Endothelial cell of umbilical vein (primary cell): ENCODE measurements around the gene TRMT2B. TPM values are rescaled to one million over a fixed set of nuclear protein-coding genes. Genes with fewer than 3 reads are reported as not detected.
A peak's percentile ranks its signal among the peaks of the same experiment; 100 is the strongest.

Source experiments
- BruUV-seq: library from RNA; stranded (reverse); fragments of 400-500 nt; replicated peaks from 2 replicates; lab custom pipeline; 2021; lab: Mats Ljungman, UMichigan
- CTCF ChIA-PET: fragments of 300-600, 350-600 bp; sonication (Branson Sonifier 250); formaldehyde crosslinking; loops from one replicate; lab custom pipeline; 2021; ENCODE audit warnings: antibody characterized with exemption, inconsistent platforms; lab: Charles Lee
- POLR2A ChIA-PET: fragments of 300-600, 350-600 bp; sonication (Branson Sonifier 250); formaldehyde crosslinking; loops from one replicate; lab custom pipeline; 2021; ENCODE audit warnings: antibody characterized with exemption, inconsistent platforms; lab: Charles Lee
- DNase-seq: peaks from one replicate; pipeline ENCODE4 v3.0.0-alpha.2; 2011; ENCODE audit warnings: low read depth, low spot score
- FAIRE-seq: peaks from 2 replicates; lab custom pipeline; 2011; peaks lifted over from hg19 to GRCh38; lab: Jason Lieb, UNC
- H2AFZ ChIP-seq: 2 replicates; pipeline ENCODE4 v1.6.0; 2012; ENCODE audit warnings: low read depth, low read length, control low read depth, inconsistent platforms
- H3K27ac ChIP-seq: 2 replicates; pipeline ENCODE4 v1.5.1; 2011; ENCODE audit warnings: low read depth, mild to moderate bottlenecking, control low read depth, low read length, moderate library complexity; ENCODE audit not compliant: insufficient read depth
- H3K27me3 ChIP-seq, 2 experiments: 2 replicates each; pipeline versions ENCODE4 v1.6.0 to v1.6.1; 2011; ENCODE audit warnings: low read length in 2 of 2, mixed read lengths in 1 of 2; ENCODE audit not compliant: control insufficient read depth in 2 of 2, insufficient read depth in 2 of 2
- H3K36me3 ChIP-seq, 2 experiments: 2 replicates in 1 of 2; 3 replicates in 1 of 2; pipeline ENCODE4 v1.5.1; 2011; ENCODE audit warnings: low read length in 2 of 2, mild to moderate bottlenecking in 1 of 2, moderate library complexity in 1 of 2; ENCODE audit not compliant: control insufficient read depth in 2 of 2, insufficient read depth in 2 of 2; ENCODE audit errors: extremely low read depth in 1 of 2
- H3K4me1 ChIP-seq: 3 replicates; pipeline ENCODE4 v1.5.1; 2011; ENCODE audit warnings: mild to moderate bottlenecking, low read length; ENCODE audit not compliant: control insufficient read depth, insufficient read depth; ENCODE audit errors: extremely low read depth
- H3K4me2 ChIP-seq: 2 replicates; pipeline ENCODE4 v1.6.1; 2011; ENCODE audit warnings: low read length, control low read depth, mixed read lengths; ENCODE audit not compliant: insufficient read depth
- H3K4me3 ChIP-seq, 3 experiments: fragments of 200-600 bp in 1 of 3; sonication (generic), shearing (Covaris generic) in 1 of 3; replicated peaks in 1 of 3; 2 replicates each; pipeline ENCODE4 v1.5.1; 2011 to 2016; ENCODE audit warnings: control low read depth in 3 of 3, low read length in 3 of 3, mild to moderate bottlenecking in 2 of 3, inconsistent platforms in 1 of 3, low read depth in 1 of 3, moderate library complexity in 1 of 3; ENCODE audit not compliant: insufficient read depth in 1 of 3
- H3K79me2 ChIP-seq: 2 replicates; pipeline ENCODE4 v1.6.0; 2012; ENCODE audit warnings: low read length, inconsistent platforms; ENCODE audit not compliant: control insufficient read depth, insufficient read depth
- H3K9ac ChIP-seq: replicated peaks from 2 replicates; pipeline ENCODE3; 2011; ENCODE audit warnings: low read length, control low read depth; ENCODE audit not compliant: insufficient read depth; ENCODE audit errors: extremely low read depth
- H3K9me1 ChIP-seq: replicated peaks from 3 replicates; pipeline ENCODE4 v1.6.0; 2011; ENCODE audit warnings: mild to moderate bottlenecking, low read length; ENCODE audit not compliant: control insufficient read depth, insufficient read depth; ENCODE audit errors: extremely low read depth
- H3K9me3 ChIP-seq: replicated peaks from 2 replicates; pipeline ENCODE4 v1.5.1; 2012; ENCODE audit warnings: low read length, inconsistent platforms; ENCODE audit not compliant: control insufficient read depth, insufficient read depth
- H4K20me1 ChIP-seq: replicated peaks from 2 replicates; pipeline ENCODE3; 2011; ENCODE audit warnings: mild to moderate bottlenecking, low read length; ENCODE audit not compliant: control insufficient read depth, insufficient read depth; ENCODE audit errors: extremely low read depth
- EZH2 ChIP-seq: IDR thresholded peaks from 2 replicates; pipeline ENCODE4 v1.6.1; 2012; ENCODE audit warnings: borderline replicate concordance, low read depth, mild to moderate bottlenecking, moderate library complexity, low read length, inconsistent platforms; ENCODE audit not compliant: severe bottlenecking
- FOS ChIP-seq: IDR thresholded peaks from 2 replicates; pipeline ENCODE4 v1.6.1; 2011; ENCODE audit warnings: mild to moderate bottlenecking, low read length, moderate library complexity, borderline replicate concordance; ENCODE audit not compliant: insufficient read depth
- GATA2 ChIP-seq: IDR thresholded peaks from 2 replicates; pipeline ENCODE4 v1.7.0; 2011; ENCODE audit warnings: low read depth, mild to moderate bottlenecking, moderate library complexity, mixed read lengths, low read length; ENCODE audit not compliant: insufficient read length, insufficient read depth
- JUN ChIP-seq: IDR thresholded peaks from 2 replicates; pipeline ENCODE4 v1.6.1; 2011; ENCODE audit warnings: borderline replicate concordance, low read depth; ENCODE audit not compliant: insufficient read length, insufficient read depth
- MYC ChIP-seq: IDR thresholded peaks from one replicate; pipeline ENCODE4 v1.6.1; 2011; ENCODE audit warnings: mild to moderate bottlenecking, low read depth, low read length
- POLR2A ChIP-seq: IDR thresholded peaks from 2 replicates; pipeline ENCODE4 v1.6.1; 2012; ENCODE audit warnings: low read depth, mild to moderate bottlenecking, control low read depth, low read length
- POLR2AphosphoS5 ChIP-seq: IDR thresholded peaks from 2 replicates; pipeline ENCODE4 v1.6.1; 2012; ENCODE audit warnings: low read depth, mild to moderate bottlenecking, control low read depth, low read length, moderate library complexity; ENCODE audit not compliant: insufficient read depth
- dilution Hi-C: fragments of 300-500 bp; cut with MboI; formaldehyde crosslinking; loops from one replicate; pipeline ENCODE4 v1.15.0; 2019; ENCODE audit warnings: low sequenced_read_pairs; ENCODE audit not compliant: extremely low pct_ligation_motif_present
- intact Hi-C: fragments of 100-400 bp; cut with micrococcal nuclease; formaldehyde crosslinking; loops from one replicate; pipeline ENCODE4 v1.10.0; 2022
- polyA plus RNA-seq, 4 experiments: library from polyadenylated mRNA; depleted of rRNA in 3 of 4; stranded (reverse) in 3 of 4; unstranded in 1 of 4; fragments of >200 nt; gene quantifications; 2 replicates each; pipeline versions ENCODE4 v1.2.1 to v1.2.3, GENCODE V29; 2011 to 2012; ENCODE audit warnings: missing spikeins in 1 of 4
- total RNA-seq: library from RNA; stranded (reverse); gene quantifications from 2 replicates; pipeline ENCODE4 v1.2.3, GENCODE V29; 2021
- TF ChIP-seq, protein P1 (sequence below): IDR thresholded peaks from 2 replicates; pipeline ENCODE4 v1.6.1; 2011; ENCODE audit not compliant: insufficient read depth, insufficient read length
- TF ChIP-seq, protein P2 (sequence below), 2 donors: IDR thresholded peaks; 1 replicate in 1 of 2; 2 replicates in 1 of 2; pipeline ENCODE4 v1.5.1; 2011; ENCODE audit warnings: low read length in 2 of 2, mild to moderate bottlenecking in 2 of 2, moderate library complexity in 2 of 2, control low read depth in 1 of 2, inconsistent platforms in 1 of 2, low read depth in 1 of 2; ENCODE audit not compliant: insufficient read depth in 1 of 2; ENCODE audit errors: extremely low read depth in 1 of 2

Gene TRMT2B
- total and polyA plus RNA-seq, 2 donors (not counting 3 experiments of a cell fraction or from before 2014, with no cell fraction given) = 18.3 to 21.3 TPM

DNA sequence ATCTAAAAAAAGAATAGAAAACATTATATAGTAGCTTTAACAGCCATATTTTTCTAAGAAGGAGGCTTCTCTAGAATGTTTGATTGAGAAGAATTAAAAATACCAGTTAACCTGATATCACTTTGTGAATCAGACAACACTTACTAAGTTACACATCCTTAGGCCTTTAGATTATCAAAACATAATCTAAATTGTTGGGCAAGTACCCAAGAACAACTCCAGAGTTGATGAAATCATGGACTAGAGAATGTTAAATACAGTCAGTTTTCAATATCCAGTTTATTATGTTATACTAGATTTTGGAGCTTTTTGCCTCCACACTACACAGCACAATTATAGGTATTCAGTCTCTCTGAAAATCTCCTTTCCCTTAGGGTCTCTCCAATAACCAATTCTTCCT, 42.8 kb downstream of the TRMT2B start:
- no TSS peak for BruUV-seq

More for the DNA sequence above, 42.8 kb downstream of the TRMT2B start:
- Histone ChIP-seq H3K9ac (no peak overlapping the region), H3K9me1 (no peaks in the 10 kb centered on the region), H3K36me3 (no peaks in the 10 kb centered on the region), H3K27ac (no peak overlapping the region), H3K27me3 (no peaks in the 10 kb centered on the region), H3K4me3 (no peak overlapping the region), H3K4me2 (no peak overlapping the region), H3K9me3 (no peaks in the 10 kb centered on the region), H3K79me2 (no peaks in the 10 kb centered on the region), H2AFZ (no peak overlapping the region), H3K4me1 (peaks cover 7% of the 10 kb centered on the region), H4K20me1 (no peaks in the 10 kb centered on the region)
- ChIA-PET POLR2A (no interaction called here), CTCF (no interaction called here)
- dilution Hi-C loops = no loop called here
- intact Hi-C loops = no loop called here
- DNase-seq = peak; percentile 5
- FAIRE-seq = no peak
- no peak for TF ChIP-seq JUN
- no peak for TF ChIP-seq FOS
- TF ChIP-seq POLR2A = no peak
- no peak for TF ChIP-seq EZH2
- TF ChIP-seq MYC = no peak
- no peak for TF ChIP-seq GATA2
- TF ChIP-seq, protein P1, sequence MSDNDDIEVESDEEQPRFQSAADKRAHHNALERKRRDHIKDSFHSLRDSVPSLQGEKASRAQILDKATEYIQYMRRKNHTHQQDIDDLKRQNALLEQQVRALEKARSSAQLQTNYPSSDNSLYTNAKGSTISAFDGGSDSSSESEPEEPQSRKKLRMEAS = no peak
- TF ChIP-seq POLR2AphosphoS5 = no peak
- TF ChIP-seq, protein P2, sequence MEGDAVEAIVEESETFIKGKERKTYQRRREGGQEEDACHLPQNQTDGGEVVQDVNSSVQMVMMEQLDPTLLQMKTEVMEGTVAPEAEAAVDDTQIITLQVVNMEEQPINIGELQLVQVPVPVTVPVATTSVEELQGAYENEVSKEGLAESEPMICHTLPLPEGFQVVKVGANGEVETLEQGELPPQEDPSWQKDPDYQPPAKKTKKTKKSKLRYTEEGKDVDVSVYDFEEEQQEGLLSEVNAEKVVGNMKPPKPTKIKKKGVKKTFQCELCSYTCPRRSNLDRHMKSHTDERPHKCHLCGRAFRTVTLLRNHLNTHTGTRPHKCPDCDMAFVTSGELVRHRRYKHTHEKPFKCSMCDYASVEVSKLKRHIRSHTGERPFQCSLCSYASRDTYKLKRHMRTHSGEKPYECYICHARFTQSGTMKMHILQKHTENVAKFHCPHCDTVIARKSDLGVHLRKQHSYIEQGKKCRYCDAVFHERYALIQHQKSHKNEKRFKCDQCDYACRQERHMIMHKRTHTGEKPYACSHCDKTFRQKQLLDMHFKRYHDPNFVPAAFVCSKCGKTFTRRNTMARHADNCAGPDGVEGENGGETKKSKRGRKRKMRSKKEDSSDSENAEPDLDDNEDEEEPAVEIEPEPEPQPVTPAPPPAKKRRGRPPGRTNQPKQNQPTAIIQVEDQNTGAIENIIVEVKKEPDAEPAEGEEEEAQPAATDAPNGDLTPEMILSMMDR (IDR thresholded peaks at IDR 0.05; ENCODE audit: extremely low read depth in 1 of 2, insufficient read depth in 1 of 2, low read depth in 1 of 2, low read length in 2 of 2) = no peak
